Suppressor macrophage (primary cell): Measurements from ENCODE around the gene RFC3.
"Not testable (repeated sequence)": the region's sequence is repeated elsewhere in the genome, so short reads cannot be mapped to it uniquely, and the experiment has no call there.

Experiments
- DNase-seq, 4 experiments: peaks; one replicate each; pipeline ENCODE4 v3.0.0-alpha.2; 2020 to 2022

The RFC3 gene

DNA sequence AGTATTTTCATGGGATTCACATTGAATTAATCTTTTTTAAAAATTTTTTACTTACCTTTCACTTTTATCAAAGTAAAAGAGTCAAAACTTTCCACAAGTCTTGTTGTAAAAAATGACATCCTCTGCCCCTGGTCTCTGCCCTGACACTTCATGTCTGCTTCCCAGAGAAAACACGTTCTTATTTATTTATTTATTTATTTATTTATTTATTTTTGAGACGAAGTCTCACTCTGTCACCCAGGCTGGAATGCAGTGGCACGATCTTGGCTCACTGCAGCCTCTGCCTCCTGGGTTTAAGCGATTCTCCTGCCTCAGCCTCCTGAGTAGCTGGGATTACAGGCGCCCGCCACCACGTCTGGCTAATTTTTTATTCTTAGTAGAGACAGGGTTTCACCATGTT lies 5.1 kb upstream of the RFC3 start:
- not testable (repeated sequence) for DNase-seq

DNA sequence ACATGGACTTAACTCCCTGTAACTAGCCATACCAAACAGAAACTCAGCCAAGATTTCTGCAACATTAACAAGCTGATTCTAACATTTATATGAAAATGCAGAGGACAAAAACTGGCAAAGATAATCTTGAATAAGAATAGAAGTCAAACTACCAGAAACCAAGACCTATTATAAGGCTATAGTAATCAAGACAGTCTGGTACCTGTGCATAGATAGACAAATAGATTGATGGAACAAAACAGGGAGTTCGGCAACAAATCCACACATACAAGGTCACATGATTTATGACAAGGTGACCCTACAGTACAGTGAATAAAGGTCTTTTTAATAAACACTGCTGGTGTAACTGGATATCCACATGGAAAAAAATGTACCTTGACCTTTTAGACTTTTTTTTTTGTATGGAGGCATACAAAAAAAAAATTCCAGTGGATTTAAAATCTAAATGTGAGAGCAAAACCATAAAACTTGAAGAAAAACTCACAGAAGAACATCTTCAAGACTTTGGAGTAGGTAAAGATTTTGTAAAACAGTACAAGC lies 2.9 kb upstream of the RFC3 start:
- DNase-seq: no peak

DNA sequence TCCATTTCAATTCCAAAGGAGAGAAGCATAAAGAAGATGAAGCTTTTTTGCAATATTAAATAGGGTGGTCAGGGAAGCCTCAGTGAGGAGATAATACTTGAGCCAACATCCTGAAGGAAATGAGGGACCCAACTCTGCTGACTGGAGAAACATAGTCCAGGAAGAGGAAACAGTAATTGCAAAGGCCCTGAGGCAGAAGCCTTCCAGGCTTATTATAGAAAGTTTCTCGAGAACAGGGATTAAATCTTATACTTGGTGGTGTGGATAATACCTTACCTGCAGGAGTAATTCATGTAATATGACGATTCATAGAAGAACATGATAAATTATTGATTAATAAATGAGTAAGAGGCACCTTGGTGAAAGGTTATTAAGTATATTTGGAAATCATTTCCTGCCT lies 1.0 kb upstream of the RFC3 start:
- DNase-seq: no peak

DNA sequence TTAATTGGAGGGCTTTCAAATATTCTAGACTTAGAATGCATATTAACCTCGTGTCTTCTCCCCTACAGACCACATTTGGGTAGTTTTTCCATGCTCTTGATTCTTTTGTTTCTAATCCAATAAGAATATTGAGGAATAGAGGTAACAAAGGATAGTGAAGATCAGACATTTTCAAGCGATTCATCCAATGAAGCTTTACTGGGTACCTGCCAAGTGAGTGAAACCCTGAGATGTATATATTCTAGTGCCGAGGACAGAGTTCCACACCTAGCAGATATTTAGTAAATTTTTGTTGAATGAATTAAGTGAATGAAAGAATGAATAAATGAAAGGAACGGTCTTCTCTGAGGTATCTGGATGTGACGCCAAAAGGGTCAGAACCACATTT lies 442 bp upstream of the RFC3 start:
- DNase-seq: peak in 1 of 4 experiments; percentile 4

DNA sequence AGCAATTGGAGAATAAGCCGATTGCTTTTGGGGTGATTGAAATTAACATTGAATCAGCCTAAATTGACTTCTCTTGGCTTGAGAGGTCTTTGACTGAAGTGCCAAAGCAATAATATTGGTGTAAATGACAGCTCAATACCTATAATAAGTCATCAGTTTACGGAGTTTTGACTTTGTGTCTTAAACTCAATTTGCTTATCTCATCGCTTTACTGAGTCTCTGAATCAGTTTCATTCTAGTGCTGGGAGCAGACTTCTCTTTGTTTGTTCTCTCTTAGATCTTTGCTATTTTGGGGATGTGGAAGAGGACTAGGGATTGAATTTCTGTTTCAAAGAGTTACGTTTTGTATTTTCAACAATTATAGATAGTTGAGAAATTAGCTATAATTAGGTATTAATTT lies 7.1 kb downstream of the RFC3 start:
- DNase-seq: no peak

DNA sequence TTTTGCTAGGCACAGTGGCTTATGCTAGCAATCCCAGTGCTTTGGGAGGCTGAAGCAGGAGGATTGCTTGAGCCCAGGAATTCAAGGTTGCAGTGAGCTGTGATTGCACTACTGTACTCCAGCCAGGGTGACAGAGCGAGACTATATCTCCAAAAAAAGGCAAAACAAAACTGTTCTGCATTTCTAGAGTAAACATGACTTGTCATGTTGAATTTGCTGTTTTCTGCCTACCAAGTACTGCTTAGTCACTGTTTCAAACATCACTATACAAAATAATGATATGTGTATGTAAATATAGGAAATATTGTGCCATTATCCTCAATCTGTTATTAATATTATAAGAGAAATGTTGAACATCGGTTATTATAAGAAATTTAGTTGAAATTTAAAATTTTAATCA lies 9.2 kb downstream of the RFC3 start:
- DNase-seq: no peak

DNA sequence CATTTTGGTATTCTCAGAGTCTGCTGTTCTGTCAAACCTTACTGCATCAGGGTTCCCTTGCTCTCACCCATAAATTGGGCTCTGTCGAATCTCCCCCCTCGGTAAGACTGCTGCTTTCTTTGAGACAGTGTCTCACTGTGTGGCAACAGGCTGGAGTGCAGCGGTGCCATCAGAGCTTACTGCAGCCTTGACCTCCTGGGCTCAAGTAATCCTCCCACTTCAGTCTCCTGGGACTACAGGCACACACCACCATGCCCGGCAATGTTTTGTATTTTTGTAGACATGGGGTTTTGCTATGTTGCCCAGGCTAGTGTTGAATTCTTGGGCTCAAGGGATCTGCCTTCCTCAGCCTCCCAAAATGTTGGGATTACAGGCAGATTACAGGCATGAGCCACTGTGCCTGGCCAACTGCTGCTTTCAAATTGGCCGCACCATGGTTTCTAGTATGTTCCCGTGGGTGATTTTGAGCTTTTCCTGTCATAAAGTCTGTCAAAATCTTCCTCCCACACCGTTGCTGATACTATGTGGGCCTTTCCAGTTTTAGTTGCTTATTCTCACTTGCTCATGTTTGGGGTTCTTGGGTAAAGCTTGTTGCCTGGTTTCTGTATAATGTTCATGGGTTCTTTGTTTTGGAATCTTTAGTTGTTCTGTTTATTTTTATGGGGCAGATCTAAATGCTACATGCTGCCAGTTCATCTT lies 10.6 kb downstream of the RFC3 start:
- DNase-seq: peak in 3 of 4 experiments; percentile 13 to 16 (median 14)

DNA sequence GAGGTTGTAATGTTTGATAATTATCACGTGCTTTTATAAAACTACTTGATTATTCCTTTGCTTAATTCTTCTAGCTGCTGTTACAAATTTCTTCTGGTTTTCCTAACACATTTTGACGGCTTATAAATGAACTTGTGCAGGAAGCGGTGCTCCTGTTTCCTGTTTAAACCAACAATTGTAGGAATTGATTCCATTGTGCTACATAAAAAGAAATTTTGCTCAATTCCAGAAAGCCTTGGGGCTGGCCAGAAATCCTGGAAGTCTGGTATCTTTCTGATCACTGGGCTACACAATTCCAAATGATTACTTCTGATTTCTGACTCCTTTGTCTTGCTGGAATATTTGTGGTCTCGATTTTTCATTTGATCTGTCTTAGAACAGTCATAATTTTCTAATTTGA lies 14.9 kb downstream of the RFC3 start:
- DNase-seq: no peak

DNA sequence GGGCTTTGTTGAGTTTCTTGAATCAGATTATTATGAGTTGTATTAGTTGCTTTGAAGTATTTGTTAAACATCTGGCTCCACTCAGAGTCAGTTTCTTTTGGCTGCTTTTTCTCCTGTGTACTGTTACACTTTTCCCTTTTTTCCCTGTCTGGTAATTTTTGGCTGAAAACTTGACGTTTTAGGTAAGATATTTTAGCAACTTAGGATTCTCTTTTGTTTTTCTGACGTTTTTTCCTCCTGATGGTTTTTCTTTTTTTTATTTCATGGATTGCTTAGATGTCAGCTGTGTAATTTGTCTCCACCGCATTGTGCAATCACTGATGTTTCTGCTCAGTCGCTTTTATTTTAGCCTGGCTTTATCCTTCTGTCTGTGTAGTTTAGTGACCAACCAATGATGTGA lies 20.7 kb downstream of the RFC3 start:
- DNase-seq: no peak

DNA sequence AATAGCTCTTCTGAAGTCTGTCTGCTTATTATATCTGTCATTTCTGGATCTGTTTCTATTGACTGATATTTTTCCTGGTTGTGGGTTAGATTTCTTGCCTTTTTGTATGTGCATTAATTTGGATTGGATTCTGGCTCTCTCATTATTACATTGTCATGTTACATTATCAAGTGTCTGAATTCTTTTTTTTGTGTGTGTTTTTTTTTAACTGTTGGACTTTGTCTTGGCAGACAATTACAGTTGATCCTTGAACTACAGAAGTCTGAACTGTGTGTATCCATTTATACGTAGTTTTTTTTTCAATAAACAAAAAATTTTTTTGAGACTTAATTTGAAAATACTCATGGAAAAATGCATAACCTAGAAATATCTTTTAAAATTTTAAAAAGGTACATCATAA lies 22.5 kb downstream of the RFC3 start:
- no peak for DNase-seq

DNA sequence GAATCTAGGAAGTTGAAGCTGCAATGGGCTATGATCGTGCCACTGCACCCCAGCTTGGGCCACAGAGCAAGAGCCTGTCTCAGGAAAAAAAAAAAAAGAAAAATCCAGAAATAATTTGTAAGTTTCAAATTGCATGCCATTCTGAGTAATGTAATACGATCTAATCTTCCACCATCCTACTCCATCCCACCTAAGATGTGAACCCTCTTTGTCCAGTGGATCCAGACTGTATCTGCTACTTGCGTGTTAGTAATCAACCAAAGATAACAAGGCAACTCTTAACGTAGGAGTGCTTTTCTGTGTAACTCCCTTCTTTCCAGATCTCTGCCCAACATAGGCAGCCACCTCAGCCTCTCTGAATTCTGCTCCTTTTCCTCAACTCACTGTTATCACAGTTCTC lies 24.3 kb downstream of the RFC3 start:
- no peak for DNase-seq

DNA sequence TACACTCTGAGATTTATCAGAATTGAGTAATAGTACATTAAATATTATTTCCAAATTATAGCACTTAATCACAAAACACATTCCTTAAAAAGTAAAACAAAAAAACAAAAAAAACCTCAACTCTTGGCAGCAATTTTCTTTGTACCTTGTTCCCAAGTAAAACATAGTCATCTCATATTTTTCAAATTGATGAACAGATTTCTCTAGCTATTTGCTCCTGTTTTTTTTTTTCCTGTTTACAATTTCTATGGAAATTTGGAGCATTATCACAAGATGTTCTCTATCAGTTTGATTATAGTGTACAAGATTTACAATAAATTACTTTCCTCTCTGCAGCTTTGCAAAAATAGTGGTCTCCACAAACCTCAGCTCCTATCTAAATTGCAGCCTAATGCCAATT lies 25.0 kb downstream of the RFC3 start:
- no peak for DNase-seq

DNA sequence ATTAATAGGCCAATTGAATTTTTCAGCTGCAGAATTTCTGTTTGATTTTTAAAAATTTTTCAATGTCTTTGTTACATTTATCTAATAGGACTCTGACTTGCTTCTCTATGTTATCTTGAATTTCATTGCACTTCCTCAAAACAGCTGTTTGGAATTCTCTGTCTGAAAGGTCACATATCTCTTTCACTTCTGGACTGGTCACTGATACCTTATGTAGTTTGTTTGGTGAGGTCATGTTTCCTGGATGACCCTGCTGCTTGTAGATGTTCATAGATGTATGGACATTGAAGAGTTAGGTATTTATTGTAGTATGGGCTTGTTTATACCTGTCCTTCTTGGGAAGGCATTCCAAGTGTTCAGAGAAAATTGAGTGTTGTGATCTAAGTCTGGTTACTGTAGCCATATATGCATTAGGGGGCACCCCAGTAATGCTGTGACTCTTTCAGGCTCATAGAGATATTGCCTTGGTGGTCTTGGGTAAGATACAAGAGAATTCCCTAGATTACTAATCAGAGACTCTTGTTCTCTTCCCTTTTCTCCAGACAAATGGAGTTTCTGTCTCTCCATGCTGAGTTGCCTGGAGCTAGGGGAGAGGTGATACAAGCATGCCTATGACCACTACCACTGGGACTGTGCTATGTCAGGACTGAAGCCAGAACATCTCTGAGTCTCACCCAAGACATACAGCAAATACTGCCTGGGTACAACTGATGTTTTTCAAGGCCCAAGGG lies 27.8 kb downstream of the RFC3 start:
- DNase-seq: peak in 2 of 4 experiments; percentile 3 to 10

DNA sequence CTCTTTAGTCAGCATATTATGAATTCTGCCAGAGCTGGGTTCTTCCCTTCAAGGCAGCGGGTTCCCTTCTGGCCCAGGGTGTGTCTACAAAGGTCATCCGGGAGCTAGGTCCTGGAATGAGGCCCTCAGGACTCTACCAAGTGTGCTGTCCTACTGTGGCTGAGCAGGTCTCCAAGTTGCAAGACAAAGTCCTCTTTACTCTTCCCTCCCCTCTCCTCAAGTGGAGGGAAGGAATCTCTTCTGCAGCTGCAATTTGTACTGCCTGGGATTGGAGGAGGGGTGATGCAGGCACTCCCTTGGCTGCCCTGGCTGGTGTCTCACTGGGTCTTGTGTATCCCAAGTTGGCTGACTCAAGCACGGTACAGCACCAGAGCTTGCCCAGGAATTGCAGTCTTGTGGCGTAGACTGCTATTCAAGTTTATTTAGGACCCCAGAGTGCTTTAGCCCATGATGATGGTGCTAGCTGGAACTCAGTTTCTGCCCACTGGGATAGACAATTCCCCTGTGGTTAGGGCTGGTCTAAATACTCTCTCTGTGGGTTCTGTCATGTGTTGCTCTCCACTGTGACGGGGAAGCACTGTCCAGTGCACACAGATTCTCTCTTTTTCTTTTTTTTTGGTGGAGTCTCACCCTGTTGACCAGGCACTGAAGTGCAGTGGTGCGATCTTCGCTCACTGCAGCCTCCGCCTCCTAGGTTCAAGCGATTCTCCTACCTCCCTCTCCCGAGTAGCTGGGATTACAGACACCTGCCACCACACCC lies 28.5 kb downstream of the RFC3 start:
- no peak for DNase-seq

DNA sequence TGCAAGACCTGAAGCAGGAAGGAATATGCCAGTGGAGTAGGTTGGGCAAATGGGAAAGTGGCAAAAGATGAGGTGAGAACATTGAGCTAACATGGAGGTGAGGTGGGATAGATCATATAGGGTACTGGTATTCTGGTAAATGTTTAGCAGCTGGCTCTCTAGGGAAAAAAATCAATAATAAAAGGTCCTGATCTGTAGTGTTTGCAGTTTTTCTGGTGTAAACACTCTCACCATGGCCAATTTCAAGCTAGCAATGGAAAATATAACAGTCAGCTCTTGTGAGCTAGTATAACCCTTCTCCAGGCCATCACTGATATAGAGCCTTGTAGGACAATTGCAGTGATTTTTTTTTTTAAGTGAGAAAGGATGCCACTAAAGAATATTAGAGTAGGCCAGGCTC lies 31.3 kb downstream of the RFC3 start:
- DNase-seq: no peak

DNA sequence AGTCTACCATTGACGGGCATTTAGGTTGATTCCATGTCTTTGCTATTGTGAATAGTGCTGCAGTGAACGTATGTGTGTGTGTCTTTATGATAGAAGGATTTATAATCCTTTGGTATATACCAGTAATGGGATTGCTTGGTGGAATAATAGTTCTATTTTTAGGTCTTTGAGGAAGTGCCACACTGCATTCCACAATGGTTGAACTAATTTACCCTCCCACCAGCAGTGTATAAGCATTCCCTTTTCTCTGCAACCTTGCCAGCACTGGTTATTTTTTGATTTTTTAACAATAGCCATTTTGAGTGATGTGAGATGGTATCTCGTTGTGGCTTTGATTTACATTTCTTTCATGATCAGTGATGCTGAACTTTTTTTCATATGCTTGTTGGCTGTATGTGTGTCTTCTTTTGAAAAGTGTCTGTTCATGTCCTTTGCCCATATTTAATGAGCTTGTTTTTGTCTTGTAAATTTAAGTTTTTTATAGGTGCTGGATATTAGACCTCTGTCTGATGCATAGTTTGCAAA lies 37.5 kb downstream of the RFC3 start:
- DNase-seq: no peak

DNA sequence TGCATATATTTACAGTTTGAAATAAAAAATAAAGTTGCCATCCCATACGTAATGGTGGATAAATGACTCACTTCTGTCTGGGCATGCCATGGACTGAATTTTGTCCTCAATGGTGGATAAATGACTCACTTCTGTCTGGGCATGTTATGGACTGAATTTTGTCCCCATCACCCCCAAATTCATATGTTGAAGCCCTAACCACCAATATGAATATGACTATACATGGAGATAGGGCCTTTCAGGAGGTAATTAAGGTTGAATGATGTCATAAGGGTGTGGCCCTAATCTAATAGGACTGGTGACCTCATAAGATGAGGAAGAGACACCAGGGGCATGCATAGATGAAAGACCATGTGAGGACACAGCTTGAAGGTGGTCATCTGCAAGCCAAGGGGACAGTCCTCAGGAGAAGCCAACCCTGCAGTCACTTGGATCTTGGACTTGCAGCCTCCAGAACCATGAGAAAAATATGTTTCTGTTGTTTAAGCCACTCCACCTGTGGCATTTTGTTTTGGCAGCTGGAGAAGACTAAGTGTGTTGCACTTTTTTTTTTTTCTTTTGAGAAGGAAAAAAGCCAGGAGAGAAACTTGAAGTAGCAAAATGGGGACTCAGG lies 41.8 kb downstream of the RFC3 start:
- no peak for DNase-seq

DNA sequence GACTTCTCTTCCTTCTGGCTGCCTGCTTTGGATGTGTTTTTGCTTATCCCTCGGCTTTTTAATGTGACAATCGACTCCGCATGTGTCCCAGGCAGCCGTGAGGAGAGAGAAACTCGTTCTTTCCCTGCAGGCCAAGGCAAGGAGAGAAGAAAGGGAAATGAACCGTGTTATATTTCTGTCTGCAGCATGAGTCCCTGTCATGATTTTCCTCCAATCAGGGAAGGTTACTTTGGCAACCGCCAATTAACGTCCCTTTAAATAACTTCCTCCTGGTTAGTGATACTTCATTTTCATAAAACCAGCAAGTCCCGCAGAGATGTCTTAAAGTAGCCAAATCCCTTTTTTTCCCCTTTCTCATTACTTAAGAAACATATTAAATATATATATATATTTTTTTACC lies 42.6 kb downstream of the RFC3 start:
- no peak for DNase-seq

DNA sequence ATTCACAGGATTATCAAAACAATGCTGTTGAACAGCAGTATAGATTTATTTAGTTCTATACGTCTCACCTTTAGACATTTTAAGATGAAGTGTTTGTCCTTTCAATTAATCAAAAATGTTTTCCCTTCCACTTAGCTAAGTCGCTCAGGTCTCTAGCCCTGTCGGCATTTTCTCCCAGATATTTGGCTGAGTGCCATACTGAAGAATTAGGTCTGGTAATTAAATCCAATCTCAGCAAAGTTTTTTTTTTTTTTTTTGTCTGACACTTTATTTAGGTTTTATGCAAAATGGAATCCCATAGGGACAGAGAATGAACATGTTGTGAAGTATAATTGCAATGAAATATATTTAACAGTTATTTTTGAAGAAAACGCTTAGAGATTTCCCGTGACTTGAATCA lies 44.1 kb downstream of the RFC3 start:
- DNase-seq: no peak

DNA sequence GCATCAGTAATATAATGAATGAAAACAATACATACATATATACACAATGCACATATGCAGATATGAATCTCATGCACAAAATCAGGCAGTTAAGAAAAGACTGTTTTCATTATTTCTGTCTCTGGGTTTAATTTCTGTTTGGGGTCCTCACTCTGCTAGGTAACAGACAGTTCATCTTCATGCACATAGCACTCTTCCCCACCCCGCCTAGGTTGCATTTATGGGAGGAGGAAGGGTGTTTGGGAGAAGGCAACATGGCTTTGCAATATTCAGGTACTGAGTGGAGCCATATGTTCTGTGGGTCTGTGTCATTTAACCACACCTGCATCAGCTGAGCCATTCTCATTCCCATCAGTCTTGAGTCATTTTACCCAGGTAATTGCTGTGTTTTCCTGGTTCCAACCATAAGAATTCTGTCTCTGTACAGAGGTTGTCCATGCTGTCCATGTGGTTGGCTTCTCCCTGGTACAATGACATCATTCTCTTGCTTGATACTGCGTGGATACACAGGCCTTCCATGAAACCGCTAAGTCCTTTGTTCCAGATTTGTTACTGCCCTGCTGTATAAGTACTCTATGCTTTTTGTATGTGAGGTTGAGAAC lies 45.3 kb downstream of the RFC3 start:
- DNase-seq: no peak

DNA sequence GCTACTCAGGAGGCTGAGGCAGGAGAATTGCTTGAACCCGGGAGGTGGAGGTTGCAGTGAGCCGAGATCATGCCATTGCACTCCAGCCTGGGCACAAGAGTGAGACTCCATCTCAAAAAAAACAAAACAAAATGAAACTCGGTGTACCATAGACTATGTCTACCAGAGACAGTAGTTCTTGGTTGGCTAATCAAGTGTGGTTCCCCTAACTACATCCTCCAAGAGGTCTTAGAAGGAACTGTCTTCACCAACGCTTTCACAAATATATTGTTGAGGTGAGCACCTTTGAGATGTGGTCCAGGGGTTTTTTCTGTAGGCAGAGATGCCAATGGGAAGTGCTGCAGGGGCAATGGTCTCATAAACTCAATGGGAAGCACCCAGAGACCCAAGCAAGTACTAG lies 48.0 kb downstream of the RFC3 start:
- no peak for DNase-seq

DNA sequence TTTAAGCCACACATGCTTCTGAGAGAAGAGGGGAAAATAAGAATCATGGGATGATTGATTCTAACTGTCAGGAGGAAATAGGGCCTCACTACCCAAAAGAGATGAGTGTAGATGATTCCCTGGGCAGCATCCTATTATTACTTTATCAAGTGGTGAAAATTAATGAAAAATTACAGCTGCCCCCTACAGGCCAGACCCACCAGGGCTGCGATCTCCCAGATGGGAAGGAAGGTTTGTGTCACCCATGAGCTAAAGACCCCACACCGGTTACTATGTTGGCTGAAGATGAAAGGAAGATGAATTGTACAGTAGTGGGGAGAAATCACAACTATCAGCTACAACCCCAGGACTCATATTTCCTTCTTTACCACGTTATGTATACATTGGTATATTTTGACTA lies 49.5 kb downstream of the RFC3 start:
- DNase-seq: no peak
